ENCODE results near the gene MPC1L. TPM values are rescaled to one million over a fixed set of nuclear protein-coding genes. Genes with fewer than 3 reads are reported as not detected.
"Not testable (repeated sequence)": the region's sequence is repeated elsewhere in the genome, so short reads cannot be mapped to it uniquely, and the experiment has no call there.

MPC1L gene
- total RNA-seq, 1 donor from 2014 or later = not detected

DNA sequence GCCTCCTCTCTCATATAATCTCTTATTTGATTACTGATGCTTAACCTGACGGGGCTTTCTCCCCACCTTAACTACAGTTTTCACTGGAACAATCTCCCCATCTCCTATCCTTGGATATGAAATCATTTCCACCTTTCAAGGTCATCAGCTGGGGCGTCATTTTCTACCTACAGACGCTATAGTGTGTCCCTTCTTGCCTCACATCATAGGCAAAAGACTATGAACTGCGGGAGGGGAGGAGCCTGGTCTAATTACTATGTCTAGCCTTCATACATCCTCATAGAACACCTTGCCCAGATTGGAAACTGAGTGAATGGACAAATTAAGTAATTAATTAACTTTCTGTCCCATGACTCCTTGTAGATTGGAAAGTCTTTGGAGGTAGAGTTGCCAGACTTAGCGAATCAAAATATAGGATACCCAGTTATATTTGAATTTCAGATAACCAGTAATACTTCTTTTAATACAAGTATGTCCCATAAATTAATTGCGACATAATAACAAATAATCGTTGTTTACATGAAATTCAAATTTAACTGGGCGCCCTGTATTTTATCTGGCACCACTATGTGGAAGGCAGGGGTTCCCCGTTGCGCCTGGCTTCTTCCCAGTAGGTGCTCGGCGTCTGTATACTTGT lies 43.2 kb upstream of the MPC1L start:
- H3K9me3 Mint-ChIP-seq = no peaks in the 10 kb centered on the region
- no peaks in the 10 kb centered on the region for H3K27me3 Mint-ChIP-seq (ENCODE audit: low read depth)
- H3K4me1 Mint-ChIP-seq = peaks cover 10% of the 10 kb centered on the region
- H3K27ac Mint-ChIP-seq (ENCODE audit: unreplicated experiment) = no peak overlapping the region
- TF ChIP-seq, protein P1, sequence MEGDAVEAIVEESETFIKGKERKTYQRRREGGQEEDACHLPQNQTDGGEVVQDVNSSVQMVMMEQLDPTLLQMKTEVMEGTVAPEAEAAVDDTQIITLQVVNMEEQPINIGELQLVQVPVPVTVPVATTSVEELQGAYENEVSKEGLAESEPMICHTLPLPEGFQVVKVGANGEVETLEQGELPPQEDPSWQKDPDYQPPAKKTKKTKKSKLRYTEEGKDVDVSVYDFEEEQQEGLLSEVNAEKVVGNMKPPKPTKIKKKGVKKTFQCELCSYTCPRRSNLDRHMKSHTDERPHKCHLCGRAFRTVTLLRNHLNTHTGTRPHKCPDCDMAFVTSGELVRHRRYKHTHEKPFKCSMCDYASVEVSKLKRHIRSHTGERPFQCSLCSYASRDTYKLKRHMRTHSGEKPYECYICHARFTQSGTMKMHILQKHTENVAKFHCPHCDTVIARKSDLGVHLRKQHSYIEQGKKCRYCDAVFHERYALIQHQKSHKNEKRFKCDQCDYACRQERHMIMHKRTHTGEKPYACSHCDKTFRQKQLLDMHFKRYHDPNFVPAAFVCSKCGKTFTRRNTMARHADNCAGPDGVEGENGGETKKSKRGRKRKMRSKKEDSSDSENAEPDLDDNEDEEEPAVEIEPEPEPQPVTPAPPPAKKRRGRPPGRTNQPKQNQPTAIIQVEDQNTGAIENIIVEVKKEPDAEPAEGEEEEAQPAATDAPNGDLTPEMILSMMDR (conservative IDR thresholded peaks at IDR 0.05) = no peak
- no peak for DNase-seq (ENCODE audit: low read depth, low spot score)
- H3K4me3 Mint-ChIP-seq = peak overlapping the region; percentile 93
- H3K36me3 Mint-ChIP-seq (ENCODE audit: low read depth) = no peaks in the 10 kb centered on the region

DNA sequence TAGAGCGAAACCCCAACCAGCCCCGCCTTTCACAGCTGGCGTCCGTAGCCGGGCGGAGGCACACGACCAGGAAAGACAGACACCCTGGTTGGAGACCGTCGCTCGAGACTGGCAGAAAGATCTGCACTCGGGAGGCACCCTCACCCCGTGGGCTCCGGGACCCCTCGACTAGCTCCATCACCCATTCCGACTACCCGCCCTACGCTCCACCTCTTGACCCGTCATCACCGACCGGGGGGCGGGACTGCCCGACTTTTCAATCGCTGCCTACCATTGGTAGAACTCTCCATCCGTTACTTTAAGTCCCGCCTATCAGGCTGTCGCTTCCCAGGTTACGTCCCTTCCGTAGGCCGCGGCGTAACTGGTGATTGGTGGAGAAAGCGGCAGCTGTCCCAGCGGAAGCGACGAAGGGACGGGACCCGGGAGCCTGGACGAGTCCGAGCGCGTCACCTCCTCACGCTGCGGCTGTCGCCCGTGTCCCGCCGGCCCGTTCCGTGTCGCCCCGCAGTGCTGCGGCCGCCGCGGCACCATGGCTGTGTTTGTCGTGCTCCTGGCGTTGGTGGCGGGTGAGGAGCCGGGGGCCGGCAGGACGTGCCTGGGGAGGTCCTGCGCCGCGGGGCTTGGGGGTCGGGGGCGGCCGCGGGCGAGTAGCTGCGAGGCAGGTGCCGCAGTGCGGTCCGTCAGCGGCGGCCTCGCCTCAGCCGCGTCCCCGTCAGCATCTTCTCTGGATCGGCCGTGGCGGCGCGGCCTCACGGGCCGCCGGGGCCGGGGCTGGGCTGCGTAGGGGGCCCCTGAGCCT lies 42.5 kb upstream of the MPC1L start, which contains the start of gene ATP6AP2:
ATP6AP2 (plus strand) TSS at position 434 of the 799 bp plus-strand sequence; CDS start at position 530, 96 bp downstream.
- Mint-ChIP-seq H3K4me1 (peaks cover 10% of the 10 kb centered on the region), H3K9me3 (no peaks in the 10 kb centered on the region), H3K4me3 (peak within 1 kb of the TSS; percentile 93), H3K36me3 (ENCODE audit: low read depth) (no peaks in the 10 kb centered on the region), H3K27me3 (ENCODE audit: low read depth) (no peaks in the 10 kb centered on the region), H3K27ac (ENCODE audit: unreplicated experiment) (peak within 1 kb of the TSS; percentile 88)
- TF ChIP-seq, protein P1 (conservative IDR thresholded peaks at IDR 0.05) = no peak
- DNase-seq (ENCODE audit: low read depth, low spot score) = peak; percentile 76

DNA sequence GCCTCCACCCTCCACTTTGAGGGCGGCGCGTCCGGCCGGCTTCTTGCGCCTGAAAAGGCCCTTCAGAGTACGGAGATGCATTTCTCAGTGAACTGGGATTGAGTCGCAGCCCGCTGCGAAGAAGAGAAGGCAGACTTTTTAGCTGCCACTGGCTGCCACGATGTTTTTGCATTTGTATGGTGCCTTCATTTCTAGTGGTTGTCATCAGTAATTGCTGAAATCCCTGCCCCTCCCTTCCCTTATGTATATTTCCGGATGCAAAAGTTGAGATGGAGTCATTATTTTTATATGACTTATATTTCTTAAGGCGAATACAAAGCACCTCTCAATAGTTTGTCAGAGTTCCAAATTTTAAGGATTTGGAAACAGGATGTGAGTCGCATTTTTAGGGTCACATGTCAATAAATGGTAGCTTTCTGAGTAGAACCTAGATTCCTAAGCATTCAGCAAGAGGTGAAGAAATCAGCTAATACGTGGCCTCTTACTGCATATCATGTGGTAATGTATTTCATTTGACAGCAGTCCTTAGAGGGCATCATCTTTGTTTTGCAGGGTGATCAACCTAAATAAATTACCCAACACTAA lies 41.8 kb upstream of the MPC1L start:
- H3K4me1 Mint-ChIP-seq = peaks cover 10% of the 10 kb centered on the region
- DNase-seq (ENCODE audit: low read depth, low spot score) = no peak
- no peak overlapping the region for H3K27ac Mint-ChIP-seq (ENCODE audit: unreplicated experiment)
- peak overlapping the region; percentile 79 for H3K4me3 Mint-ChIP-seq
- no peaks in the 10 kb centered on the region for H3K9me3 Mint-ChIP-seq
- no peaks in the 10 kb centered on the region for H3K27me3 Mint-ChIP-seq (ENCODE audit: low read depth)
- no peaks in the 10 kb centered on the region for H3K36me3 Mint-ChIP-seq (ENCODE audit: low read depth)
- TF ChIP-seq, protein P1 (conservative IDR thresholded peaks at IDR 0.05) = peak; percentile 15

DNA sequence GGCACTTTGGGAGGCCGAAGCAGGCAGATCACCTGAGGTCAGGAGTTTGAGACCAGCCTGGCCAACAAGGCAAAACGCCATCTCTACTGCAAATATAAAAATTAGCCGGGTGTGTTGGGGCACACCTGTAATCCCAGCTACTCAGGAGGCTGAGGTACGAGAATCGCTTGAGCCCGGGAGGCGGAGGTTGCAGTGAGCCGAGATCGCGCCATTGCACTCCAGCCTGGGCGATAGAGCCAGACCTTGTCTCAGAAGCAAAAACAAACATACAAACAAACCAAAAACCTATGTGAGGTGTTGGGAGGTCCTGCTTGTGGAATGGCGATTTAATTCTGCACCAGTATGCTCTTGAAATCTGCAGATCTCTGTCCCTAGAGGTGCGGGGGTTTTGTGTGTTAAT lies 41.0 kb upstream of the MPC1L start:
- not testable (repeated sequence) for H3K27ac Mint-ChIP-seq (ENCODE audit: unreplicated experiment); DNase-seq (ENCODE audit: low read depth, low spot score); H3K36me3 Mint-ChIP-seq (ENCODE audit: low read depth); H3K27me3 Mint-ChIP-seq (ENCODE audit: low read depth); H3K9me3 Mint-ChIP-seq
- peaks cover 10% of the 10 kb centered on the region for H3K4me1 Mint-ChIP-seq
- H3K4me3 Mint-ChIP-seq = peak overlapping the region; percentile 79

DNA sequence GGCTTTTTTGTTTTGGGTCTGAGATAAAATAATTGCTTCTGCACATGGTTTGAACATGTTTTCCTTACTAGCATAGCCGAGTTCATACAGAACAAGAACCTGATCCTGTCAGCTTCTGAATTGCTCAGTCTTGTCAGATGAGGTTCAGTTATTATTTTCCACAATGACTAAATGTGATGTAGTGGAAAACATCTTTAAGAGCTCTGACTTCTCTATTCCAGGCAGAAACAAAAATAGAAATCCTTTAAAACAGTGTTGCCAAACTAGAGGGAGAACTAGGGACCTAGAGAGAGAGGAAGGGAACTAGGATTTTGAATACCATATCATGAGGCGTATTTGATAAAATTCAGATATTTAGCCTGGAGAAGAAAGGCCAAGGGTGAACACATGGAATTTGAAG lies 40.4 kb upstream of the MPC1L start:
- no peaks in the 10 kb centered on the region for H3K27me3 Mint-ChIP-seq (ENCODE audit: low read depth)
- no peaks in the 10 kb centered on the region for H3K9me3 Mint-ChIP-seq
- H3K27ac Mint-ChIP-seq (ENCODE audit: unreplicated experiment) = no peak overlapping the region
- DNase-seq (ENCODE audit: low read depth, low spot score) = no peak
- H3K4me1 Mint-ChIP-seq = peaks cover 10% of the 10 kb centered on the region
- no peaks in the 10 kb centered on the region for H3K36me3 Mint-ChIP-seq (ENCODE audit: low read depth)
- peak overlapping the region; percentile 70 for H3K4me3 Mint-ChIP-seq
- TF ChIP-seq, protein P1 (conservative IDR thresholded peaks at IDR 0.05) = no peak

DNA sequence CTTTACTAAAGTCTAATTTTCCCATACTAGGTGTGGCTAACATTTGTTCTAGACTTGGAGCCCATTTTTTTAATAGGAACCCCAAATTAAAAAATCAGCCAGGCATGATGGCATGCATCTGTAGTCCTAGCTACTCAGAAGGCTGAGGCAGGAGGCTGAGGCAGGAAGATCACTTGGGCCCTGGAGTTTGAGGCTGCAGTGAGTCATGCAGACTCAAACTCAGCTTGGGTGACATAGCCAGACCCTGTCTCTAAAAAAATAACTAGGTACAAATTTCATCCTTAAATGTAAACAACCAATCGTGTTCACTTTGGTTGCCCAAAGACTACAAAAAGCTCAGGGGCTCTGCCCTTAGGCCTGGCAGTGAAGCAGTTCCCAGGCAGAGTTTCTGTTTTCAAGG lies 35.6 kb upstream of the MPC1L start:
- H3K27ac Mint-ChIP-seq (ENCODE audit: unreplicated experiment); H3K4me1 Mint-ChIP-seq; H3K27me3 Mint-ChIP-seq (ENCODE audit: low read depth); H3K4me3 Mint-ChIP-seq; DNase-seq (ENCODE audit: low read depth, low spot score); H3K9me3 Mint-ChIP-seq; H3K36me3 Mint-ChIP-seq (ENCODE audit: low read depth): not testable (repeated sequence)

DNA sequence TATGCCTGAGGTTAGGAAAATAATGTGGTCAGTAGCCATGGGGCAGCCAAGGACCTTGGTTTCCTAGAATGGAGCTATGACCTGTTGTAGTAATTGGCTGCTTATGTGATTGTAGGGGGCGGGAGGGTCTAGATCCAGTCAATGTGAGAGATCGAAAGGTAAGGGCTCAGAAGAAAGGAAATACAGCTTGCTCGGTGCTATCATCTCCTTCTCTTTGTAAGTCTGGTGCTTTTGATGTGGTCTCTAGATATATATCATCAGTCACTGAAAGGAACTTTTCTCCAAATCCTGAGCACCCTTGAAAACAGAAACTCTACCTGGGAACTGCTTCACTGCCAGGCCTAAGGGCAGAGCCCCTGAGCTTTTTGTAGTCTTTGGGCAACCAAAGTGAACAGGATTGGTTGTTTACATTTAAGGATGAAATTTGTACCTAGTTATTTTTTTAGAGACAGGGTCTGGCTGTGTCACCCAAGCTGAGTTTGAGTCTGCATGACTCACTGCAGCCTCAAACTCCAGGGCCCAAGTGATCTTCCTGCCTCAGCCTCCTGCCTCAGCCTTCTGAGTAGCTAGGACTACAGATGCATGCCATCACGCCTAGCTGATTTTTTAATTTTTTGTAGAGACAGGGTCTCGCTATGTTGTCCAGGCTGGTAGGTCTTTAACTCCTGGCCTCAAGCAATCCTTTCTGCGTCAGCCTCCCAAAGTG lies 33.5 kb upstream of the MPC1L start:
- not testable (repeated sequence) for H3K27ac Mint-ChIP-seq (ENCODE audit: unreplicated experiment); H3K4me3 Mint-ChIP-seq; H3K36me3 Mint-ChIP-seq (ENCODE audit: low read depth); DNase-seq (ENCODE audit: low read depth, low spot score); H3K4me1 Mint-ChIP-seq; H3K27me3 Mint-ChIP-seq (ENCODE audit: low read depth); H3K9me3 Mint-ChIP-seq

All from neural crest cell (in vitro differentiated cells).